ENCODE data around the gene R3HDM1.
"Not testable (repeated sequence)": the region's sequence is repeated elsewhere in the genome, so short reads cannot be mapped to it uniquely, and the experiment has no call there.

R3HDM1 gene

DNA sequence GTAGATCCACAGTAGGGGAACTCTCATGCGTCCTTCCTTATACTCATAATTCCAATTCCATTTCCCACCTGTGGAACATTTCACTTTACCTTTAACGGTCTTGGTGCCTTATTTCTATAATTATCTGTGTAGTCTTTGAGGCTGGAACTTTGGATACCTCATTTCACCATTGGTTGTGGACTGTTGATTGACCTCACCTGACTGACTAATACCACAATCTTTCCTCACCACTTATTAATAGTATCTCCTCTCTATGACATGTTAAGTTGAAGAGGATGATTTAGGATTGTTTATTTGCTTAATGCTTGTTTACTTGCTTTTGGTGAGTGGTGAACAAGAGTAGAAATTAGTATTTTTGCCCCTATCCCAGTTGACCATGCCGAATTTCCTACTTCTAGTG lies 50.0 kb downstream of the R3HDM1 start:
- no peak for DNase-seq

DNA sequence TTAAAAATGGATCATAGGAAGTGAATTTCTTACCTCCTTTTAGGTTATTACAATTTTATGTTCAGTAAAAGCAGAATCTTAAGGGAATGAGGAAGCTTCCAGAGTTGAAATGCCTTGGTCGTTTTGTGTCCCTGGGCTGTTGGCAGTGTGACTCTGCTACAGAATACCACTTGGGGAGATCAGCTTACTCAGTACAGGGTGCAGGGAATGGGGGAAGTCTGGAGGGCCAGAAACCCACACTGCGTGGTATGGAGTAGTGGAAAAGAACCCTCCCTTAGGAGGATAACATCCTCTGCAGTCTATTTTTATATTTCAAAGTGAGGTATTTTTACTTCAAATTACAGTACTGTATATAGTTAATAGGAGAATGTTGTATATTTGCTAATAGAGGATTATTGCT lies 51.1 kb downstream of the R3HDM1 start:
- DNase-seq = no peak

DNA sequence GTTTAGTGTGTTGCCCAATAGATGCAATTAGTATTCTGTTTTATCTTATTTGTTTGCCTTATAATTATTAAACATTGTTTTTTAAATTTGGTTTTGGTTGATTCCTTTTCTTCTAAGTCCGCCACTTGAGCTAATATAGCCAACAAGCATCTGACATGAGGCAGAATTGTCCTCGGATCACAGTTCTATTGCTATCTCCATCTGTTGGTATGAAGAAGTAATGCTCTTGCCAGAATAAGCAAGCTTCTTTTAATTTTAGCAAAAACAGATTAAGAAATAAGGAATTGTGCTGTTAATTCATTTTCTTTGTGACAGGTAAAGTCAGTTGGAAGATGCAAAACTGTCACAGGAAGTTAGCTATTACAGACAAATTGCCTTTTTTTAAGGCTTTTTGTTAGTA lies 54.3 kb downstream of the R3HDM1 start:
- no peak for DNase-seq

DNA sequence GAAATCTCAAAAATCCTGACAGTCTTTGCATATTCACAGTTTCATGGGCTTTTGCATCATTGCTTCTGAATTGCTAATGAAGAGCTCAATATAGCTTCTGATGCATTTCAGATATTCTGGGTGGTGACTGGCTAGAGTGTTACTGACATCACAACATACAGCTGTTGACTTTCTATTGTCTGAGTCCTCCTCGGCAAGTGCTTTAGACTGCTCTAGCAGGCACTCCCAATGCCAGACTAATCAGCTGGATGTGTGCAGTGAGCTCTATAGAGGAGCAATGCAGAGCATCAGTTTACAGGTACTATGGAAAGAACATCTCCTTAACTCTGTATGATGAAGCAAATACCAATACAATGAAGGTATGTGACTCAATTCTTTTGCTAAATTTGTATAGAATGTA lies 54.9 kb downstream of the R3HDM1 start:
- DNase-seq = peak; percentile 33

DNA sequence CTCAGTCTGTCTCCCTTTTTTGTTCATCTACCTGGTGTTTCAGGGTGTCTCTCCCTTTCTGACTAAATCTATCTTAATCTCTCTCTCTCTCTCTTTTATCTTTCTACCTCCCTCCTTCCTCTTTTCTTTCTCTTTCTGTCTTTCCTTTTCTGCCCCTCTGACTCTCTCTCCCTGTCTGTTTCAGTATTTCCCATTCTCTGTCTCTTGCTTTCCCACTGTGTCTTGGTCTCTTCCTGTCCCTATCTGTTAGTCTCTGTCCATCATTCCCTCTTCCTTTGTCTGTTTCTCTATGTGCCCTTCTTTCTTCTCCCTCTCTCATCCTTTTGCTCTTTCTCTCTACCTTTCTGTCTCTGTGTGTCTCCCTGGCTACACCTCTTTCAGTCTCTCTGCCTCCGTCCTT lies 56.7 kb downstream of the R3HDM1 start:
- DNase-seq = no peak

DNA sequence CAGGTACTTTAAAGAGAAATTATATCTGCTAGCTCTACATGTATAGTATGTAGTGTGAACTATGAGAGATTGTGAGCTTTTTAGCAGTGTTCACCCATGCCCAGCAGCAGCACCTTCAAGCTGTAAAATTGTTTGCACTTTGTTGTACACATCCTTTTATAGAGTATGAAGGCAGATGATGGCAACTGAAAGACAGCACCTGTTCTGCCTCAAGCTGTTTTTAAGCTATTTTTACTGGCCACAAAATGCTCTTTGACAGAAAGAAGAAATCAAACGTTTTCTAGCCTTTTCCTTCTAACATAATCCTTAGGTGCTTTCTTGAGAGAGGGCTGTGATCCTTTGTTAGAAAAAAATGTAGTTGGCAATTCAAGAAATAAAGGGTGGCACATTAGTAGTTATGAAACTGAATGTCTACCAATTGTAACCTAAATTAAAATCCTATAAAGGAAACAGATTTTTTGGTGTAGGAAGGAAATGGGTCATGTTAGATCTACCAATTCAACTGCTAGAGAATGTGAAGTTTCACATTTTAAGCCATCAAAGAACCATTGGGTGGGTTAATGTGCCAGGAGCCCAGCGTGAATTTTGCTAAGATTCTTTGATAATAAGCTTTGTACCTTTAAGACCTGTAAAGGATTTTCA lies 59.5 kb downstream of the R3HDM1 start:
- DNase-seq = no peak

DNA sequence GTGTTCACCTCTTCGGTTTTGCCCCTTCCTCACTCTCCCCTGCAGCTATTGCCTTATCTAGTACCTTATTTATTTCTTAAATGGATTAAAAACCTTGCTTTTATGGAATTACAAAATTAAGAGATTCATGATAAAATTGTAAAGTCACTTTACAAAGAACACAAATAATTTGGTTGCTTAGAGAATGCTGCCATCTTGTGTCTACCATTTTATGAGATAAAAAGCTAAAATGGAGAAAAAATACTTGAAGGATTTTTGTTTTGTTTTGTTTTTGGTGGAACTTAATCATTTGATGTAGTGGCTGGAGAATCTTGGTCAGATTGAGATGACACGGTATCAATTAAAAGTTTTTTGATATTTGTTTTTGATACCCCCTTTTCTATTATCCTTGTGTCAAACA lies 69.6 kb downstream of the R3HDM1 start:
- no peak for DNase-seq

DNA sequence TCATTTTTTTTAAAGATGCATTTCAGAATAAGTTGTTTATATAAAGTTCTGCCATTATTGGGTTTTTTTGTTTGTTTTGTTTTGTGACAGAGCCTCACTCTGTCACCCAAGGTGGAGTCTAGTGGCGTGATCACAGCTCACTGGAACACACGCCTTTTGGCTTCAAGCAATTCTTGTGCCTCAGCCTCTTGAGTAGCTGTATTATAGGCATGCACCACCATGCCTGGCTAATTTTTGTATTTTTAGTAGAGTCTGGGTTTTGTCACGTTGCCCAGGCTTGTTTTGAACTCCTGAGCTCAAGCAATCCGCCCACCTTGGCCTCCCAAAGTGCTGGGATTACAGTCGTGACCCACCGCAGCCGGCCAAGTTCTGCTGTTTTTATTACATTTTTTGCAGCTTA lies 72.3 kb downstream of the R3HDM1 start:
- DNase-seq = no peak

DNA sequence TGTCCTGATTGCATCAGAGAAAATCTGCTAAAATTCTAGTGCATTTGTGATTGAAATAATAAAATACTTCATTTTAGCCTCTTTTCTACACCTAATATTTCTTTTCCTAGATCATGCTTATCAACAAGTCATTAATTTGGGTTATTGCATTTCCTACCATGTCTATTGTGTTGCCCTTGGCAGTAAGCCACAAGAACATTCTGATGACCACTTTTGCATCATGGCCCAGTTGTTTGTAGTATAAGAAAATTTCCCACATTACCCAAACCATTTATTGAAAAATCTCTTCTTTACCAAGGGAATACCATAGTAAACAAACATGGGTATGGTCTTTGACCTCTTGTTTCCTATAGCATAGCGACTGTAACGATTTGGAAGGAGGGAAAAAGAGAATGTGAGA lies 76.3 kb downstream of the R3HDM1 start:
- no peak for DNase-seq

DNA sequence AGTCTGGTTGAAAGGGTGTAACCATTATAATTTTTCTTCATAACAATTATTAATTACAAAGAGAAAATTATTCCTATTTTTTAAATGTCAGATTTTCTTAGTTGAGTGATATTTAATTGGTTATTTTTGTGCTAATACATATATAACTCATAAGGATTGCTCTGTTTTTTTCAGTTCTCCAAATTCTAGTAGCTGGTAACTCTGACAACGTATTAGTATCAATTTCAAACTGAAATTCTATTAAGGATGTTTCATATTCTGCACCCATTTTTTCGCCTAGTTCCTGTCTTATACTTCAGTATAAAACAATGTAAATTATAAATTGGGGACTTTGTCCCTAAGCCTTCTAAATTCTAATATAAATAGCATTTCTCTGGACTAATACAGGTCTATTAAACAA lies 81.0 kb downstream of the R3HDM1 start:
- no peak for DNase-seq

DNA sequence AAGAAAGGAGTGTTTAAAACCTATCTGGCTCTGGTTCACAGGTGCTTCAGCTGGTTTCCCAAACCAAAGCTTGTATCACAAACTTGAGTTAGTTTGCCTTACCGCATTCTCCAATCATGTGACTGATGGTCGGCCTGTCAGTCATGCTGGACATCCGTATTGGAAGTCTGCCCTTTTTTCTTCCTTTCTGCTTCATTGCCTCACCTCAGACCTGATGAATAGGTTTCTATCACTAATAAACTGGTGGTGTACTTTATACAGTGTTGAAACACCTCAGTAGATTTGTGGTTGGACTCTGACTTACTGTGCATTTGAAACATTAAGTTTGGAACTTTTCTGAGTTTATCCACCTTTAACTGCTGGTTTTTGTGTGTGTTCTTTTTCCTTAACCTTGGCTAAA lies 84.1 kb downstream of the R3HDM1 start:
- no peak for DNase-seq

DNA sequence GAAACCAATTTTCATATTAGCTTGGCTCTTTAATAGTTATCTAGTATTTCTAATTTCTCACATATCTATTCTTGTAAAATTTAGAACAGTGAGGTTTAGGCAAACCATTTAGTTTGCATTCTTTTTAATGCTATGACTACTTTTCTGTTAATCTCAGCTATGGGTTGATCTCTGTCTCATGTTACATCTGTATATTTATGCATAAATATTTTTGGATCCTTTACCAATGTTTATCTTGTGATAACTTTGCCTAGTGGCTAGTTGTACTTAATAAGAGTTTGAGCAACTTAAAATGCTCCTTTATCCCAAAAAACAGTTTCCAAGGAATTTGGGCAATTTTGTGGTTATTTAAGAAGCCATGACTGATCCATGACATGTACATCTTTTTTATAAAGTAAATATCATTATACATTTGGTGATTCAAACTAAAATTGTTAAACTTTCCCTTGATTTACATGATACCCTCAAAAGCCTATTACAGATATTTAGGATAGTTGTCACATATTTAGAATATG lies 86.3 kb downstream of the R3HDM1 start:
- no peak for DNase-seq

DNA sequence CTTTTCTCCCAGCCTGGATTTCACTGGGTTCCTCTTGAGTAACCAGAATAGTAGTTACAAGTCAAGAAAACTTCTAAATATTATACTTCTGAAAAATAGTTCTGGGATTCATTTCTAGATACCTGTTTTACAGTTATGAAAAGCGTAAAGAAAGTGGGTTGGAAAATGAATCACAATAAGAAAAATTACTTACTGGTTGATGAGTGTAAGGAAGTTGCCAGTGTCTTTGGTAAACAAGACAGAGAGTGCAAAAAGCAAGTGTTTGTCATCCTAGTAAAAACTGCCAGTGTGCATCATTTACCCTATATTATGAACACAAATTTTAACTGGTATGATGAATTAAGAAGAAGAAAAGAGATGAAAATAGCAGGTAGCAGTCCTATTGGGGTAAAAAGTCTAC lies 88.9 kb downstream of the R3HDM1 start:
- DNase-seq = no peak

DNA sequence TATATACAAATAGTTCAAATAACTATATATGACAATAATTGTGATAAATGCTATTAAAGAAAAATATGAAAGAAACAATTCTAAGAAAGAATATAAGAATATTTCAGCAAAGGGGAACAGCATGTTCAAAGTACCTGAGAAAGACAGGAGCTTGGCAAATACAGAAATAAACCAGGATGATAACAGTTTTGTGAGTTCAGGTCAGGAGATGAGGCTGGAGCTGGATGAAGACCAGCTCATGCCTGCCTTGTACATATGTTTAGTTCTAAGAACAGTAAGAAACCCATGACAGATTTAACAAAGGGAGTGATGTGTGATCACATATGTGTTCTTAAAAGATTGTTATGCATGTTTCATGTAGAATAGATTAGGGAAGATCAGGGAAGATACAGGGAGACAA lies 98.2 kb downstream of the R3HDM1 start:
- no peak for DNase-seq

DNA sequence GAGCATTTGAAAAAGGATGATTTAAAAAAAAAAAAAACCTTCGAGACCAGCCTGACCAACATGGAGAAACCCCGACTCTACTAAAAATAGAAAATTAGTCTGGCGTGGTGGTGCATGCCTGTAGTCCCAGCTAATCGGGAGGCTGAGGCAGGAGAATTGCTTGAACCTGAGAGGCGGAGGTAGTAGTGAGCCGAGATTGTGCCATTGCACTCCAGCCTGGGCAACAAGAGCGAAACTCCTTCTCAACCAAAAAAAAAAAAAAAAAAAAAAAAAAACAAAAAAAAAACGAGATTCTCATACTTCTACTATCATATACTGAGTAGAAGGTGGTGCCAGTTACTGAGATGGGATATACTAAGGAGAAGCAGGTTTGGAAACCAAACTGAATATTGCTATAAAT lies 98.8 kb downstream of the R3HDM1 start:
- not testable (repeated sequence) for DNase-seq

DNA sequence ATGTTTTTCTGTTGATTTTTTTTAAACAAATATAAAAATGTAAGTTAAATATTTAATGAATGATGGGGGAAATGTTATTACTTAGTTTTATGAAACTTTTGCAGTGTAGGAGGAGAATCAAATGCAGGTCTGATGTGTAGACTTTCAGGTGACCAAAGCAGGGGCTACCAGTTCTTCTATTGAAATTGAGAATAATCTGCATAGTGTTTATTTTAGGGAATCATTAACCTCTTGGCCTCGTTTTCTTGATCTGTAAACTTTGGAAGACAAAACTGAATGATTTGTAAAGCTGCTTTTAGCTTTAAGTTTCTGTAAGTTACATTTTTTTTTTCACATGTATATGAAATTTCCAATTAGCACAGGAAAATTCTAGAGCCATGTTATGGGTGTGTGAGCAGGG lies 99.2 kb downstream of the R3HDM1 start:
- DNase-seq = no peak

DNA sequence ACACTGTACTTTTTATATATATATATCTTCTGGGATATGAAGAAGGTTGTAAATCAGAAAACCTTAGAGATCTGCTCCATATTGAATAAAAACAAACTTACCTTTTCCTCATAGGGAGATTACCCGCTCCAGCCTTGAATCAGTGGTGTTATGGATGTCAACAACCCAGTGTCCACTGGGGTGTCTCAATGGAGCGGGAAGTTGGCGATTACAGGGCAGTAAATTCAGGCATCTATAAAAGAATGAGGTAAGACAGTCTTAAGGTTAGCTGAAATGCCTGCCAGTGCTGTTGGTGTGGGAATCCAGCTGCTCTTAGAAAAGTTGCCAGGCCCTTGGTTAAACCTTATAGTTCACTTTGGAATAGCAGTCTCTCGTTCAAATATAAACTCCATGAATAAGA lies 102.3 kb downstream of the R3HDM1 start:
- no peak for DNase-seq

DNA sequence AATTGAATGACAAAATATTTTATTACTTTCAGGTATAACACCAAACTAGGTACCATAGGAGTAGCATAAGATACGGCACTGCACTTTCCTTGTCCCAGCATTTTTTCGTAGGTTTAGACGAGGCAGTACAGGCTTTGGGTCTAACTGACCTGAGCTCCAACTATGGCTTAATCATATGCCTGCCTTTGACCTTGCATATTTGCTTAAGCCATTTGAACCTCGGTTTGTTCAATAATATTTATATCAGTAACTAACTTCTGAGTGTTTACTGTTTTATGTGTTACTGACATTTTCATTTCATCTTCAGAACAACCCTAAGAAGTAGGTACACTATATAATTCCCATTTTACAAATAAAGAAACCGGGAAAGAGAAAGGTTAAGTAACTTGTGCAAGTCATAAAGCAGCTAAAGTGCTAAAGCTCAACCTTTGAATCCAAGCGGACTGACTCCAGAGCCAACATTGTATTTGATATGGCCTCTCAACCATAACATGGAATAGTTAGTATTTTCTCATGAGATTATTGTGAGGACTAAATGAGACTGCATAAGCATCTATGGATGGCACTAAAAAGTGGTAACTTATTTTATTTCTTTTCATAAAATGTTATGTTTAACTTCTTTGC lies 104.0 kb downstream of the R3HDM1 start:
- DNase-seq = no peak

DNA sequence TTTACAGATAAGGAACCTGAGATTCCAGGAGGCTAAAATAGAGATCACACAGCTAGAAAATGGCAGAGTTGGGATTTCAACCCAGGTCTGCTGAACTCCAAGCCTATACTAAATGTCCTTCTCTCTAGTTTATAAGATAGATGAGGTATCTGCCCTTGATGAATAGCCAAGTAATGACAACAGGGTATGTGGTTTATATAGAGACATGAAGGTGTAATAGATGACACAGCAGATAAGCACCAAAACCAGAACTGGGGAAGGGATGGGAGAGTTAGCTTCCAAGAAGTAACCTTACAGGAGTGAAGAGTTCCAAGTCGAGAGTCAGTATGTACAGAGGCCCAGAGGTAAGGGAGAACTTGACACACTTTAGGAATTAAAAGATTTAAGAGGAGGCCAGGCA lies 105.7 kb downstream of the R3HDM1 start:
- no peak for DNase-seq

DNA sequence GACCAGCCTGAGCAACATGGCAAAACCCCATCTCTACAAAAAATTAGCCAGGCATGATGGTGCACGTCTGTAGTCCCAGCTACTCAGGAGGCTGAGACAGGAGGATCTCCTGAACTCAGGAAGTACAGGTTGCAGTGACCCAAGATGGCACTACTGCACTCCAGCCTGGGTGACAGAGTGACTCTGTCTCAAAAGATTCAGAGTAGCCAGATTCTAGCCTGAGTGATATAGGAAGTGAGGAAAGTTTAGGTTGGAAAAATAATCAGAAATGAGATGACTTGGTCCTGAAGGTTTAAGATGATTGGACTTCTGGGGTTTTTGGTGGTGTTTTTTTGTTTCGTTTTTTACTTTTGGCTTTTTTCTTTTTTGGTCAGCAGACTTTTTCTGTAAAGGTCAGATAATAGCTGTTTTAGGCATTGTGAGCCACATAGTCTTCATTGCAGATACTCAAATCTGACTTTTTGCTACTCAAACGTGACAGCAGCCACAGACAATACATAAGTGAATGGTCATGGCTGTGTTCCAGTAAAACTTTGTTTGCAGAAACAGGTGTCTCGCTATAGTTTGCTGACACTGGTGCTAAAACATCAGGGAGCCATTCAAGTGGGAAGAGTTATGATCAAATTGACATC lies 106.3 kb downstream of the R3HDM1 start:
- DNase-seq = no peak

DNA sequence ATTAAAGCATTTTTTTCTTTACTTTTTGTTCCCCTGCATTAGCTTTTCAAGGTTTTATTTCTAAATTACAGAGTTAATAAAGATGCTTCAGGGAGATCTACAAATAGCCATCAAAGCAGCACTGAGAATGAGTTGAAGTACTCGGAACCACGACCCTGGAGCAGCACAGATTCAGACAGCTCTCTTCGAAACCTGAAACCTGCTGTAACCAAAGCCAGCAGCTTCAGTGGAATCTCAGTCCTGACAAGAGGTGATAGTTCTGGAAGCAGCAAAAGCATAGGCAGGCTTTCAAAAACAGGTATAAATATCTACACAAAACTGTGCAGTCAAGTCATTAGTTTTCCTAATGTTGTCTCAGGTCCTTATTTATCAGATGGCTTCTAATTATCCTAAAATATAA lies 107.5 kb downstream of the R3HDM1 start:
- no peak for DNase-seq

DNA sequence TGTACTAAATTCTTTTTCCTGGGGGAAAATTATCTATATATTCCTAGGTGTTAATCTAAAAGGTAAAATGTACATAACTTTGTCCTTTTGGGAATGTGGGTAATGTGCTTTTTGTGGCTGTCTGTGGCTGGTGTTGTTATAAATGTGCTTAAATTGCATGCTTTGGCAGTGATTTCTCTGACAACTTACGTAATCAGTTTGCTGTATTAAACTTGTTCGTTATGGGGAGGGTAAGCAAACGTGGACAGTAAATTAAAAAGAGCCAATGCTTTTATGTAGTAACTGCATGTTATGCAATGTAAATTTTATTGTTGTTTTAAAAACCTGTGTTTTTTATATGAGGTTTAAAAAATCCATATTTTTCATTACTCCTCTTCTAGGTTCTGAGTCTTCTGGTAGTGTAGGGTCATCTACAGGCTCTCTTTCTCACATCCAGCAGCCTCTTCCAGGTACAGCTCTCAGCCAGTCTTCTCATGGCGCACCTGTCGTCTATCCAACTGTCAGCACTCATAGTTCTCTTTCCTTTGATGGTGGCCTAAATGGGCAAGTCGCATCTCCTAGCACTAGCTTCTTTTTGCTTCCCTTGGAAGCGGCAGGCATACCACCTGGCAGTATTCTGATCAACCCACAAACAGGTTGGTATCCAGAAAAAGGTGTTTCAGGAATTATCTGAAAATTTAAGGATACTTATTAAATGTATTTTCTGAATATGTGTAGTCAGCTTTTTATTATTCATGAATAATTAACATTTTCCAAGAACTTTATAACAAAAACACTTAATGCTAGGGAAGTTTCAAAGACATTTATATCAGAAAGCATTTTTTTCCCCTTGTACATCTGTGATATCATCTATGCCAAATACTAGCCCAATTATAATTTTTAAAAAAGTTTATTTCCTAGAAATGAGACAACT lies 110.1 kb downstream of the R3HDM1 start:
- no peak for DNase-seq

DNA sequence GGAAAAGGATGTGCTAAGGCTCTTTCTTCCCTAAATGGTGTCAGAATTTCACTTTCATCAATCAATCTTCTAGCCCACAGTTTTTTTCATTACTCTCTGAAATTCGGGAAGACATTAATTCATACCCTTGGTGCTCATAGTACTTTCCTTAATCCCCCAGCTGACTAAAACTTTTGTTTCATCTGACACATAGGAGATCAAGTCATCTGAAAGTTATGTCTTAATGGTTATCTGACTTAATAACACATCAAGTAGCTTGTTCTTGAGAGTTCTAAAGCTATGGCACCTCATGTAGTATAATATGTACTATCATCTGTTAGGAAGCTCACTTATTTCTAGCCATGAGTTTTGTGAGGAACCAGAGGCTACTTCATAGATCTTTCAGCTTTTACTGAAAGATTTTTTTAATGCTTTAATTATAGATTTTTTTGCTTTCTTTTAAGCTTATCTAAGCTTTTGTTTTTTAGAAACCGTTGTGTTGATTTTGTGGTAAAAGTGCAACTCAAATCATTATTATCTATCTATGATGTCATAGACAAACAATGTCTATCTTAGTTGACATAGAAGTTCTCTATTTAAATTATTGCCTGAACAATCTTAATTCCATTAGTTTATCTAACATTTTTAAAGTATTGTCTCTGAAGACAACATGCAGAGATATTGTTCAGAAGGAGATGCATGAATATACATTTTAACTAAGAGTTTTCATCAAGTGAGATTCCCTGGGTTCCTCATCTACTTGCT lies 116.7 kb downstream of the R3HDM1 start:
- DNase-seq = no peak
